Measurements from ENCODE around the gene SDK1.

Gene SDK1

GRCh38 chr7:4150731-4151130, 849.7 kb downstream of the SDK1 start:
- no peak for DNase-seq

GRCh38 chr7:4151524-4151923, 850.5 kb downstream of the SDK1 start:
- DNase-seq: no peak

- no peak for DNase-seq
These were observed 851.0 kb downstream of the SDK1 start for GRCh38 chr7:4151926-4152549.

GRCh38 chr7:4154882-4155535, 854.0 kb downstream of the SDK1 start:
- no peak for DNase-seq

- no peak for DNase-seq
These were observed 855.1 kb downstream of the SDK1 start for GRCh38 chr7:4156190-4156589.

GRCh38 chr7:4157651-4158050, 856.6 kb downstream of the SDK1 start:
- no peak for DNase-seq

GRCh38 chr7:4158441-4159153, 857.5 kb downstream of the SDK1 start:
- DNase-seq: no peak

- no peak for DNase-seq
These were observed 858.1 kb downstream of the SDK1 start for GRCh38 chr7:4159154-4159501.

GRCh38 chr7:4159761-4160554, 858.9 kb downstream of the SDK1 start:
- DNase-seq: no peak

- no peak for DNase-seq
These were observed 862.0 kb downstream of the SDK1 start for GRCh38 chr7:4162884-4163564.

- no peak for DNase-seq
These were observed 862.6 kb downstream of the SDK1 start for GRCh38 chr7:4163565-4164203.

GRCh38 chr7:4164556-4164955, 863.5 kb downstream of the SDK1 start:
- no peak for DNase-seq

GRCh38 chr7:4166340-4166739, 865.3 kb downstream of the SDK1 start:
- DNase-seq: no peak

GRCh38 chr7:4166807-4167206, 865.8 kb downstream of the SDK1 start:
- DNase-seq: no peak

- no peak for DNase-seq
These were observed 866.4 kb downstream of the SDK1 start for GRCh38 chr7:4167385-4167910.

- DNase-seq: no peak
These were observed 867.0 kb downstream of the SDK1 start for GRCh38 chr7:4168041-4168440.

- no peak for DNase-seq
These were observed 867.5 kb downstream of the SDK1 start for GRCh38 chr7:4168541-4168940.

GRCh38 chr7:4169455-4169854, 868.4 kb downstream of the SDK1 start:
- no peak for DNase-seq

- DNase-seq: no peak
These were observed 870.1 kb downstream of the SDK1 start for GRCh38 chr7:4170997-4171786.

GRCh38 chr7:4172883-4173282, 871.8 kb downstream of the SDK1 start:
- no peak for DNase-seq

GRCh38 chr7:4173615-4174014, 872.6 kb downstream of the SDK1 start:
- no peak for DNase-seq
